ENCODE data around the gene DHRS3. TPM values are rescaled to one million over a fixed set of nuclear protein-coding genes. Genes with fewer than 3 reads are reported as not detected.

DHRS3 gene
- total RNA-seq, 1 experiment from 2014 or later: 37.7 TPM

DNA sequence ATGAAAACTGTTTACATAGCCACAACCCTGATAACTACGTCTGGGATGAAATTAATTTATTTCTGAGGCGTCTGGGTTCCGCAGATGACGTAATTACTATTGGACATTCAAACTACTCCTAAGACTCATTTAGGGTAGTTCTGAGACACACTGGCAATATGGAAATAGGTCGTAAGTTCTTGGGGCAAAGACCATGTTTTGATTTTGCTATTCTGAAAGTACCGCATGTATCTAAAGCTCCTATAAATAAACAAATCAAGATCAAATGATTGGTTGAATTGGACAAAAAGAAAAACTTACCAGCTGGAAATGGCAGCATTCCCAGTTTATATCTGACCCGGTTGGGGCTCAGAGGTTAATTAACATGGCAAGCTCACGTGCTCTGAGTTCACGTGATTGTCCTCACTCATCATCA, 74.3 kb downstream of the DHRS3 start (continued):
- TF ChIP-seq ZSCAN18 (CRISPR knock-in tag; IDR thresholded peaks at IDR 0.05): no peak
- TF ChIP-seq ERG (CRISPR knock-in tag; IDR thresholded peaks at IDR 0.05): no peak
- no peak for TF ChIP-seq CTCF (IDR thresholded peaks at IDR 0.05)

DNA sequence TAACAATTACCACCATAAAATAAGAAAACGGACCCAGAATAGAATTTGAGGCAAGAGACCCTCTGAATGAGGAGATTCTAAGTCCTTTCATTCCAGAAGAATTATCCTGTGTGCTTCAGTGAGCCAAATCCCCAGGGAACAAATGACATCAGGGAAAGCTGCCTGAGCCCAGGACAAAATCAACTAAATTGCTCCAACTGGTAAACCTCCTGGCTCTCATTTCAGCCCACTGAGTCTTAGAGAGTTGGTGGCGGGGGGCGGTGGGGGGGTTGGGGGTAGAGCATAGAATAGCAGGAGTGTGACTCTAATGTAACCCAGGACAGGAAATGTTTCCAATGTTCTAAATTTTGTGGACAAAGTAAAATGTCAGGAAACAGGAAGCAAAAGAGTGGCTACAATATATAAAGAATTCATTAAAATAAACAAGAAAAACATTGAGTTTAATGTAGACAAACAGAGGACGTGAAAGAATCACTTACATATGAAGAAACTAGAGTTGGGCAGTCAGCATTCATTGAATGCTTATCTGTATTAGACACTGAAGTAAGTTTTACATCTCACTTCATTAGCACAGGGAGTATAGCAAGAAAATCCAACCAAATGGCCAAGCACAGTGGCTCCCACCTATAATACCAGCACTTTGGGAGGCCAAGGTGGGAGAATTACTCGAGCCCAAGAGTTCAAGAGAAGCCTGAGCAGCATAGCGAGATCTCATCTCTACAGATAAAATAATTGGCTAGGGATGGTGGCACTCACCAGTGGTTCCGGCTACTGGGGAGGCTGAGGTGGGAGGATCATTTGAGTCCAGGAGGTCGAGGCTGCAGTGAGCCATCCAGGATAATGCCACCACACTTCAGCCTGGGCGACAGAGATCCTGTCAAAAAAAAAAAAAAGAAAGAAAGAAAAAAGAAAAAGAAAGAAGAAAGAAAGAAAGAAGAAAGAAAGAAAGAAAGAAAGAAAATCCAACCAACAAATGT, 75.1 kb downstream of the DHRS3 start:
- ATAC-seq: no peak
- Mint-ChIP-seq H3K36me3 (no peaks in the 10 kb centered on the region), H3K9me3 (no peaks in the 10 kb centered on the region), H3K27me3 (ENCODE audit: low read depth) (peaks cover 3% of the 10 kb centered on the region; the same call in 1 of the 2 replicates), H3K4me3 (no peak overlapping the region), H3K4me1 (peaks cover 26% of the 10 kb centered on the region), H3K27ac (no peak overlapping the region)
- POLR2A ChIA-PET: no interaction called here
- CTCF ChIA-PET: interaction anchor here (1.2 to 2.2 kb wide), 2 partner anchors 58 to 267 kb away, joined by 6 to 12 read pairs; no protein-coding TSS in a partner anchor
- TF ChIP-seq NR1H2 (CRISPR knock-in tag; IDR thresholded peaks at IDR 0.05) (no peak), PRRX2 (CRISPR knock-in tag; IDR thresholded peaks at IDR 0.05) (no peak), TP53 (CRISPR knock-in tag; IDR thresholded peaks at IDR 0.05) (no peak), ZMAT4 (CRISPR knock-in tag; IDR thresholded peaks at IDR 0.05) (no peak), ZNF232 (CRISPR knock-in tag; IDR thresholded peaks at IDR 0.05) (no peak), NFATC4 (CRISPR knock-in tag; IDR thresholded peaks at IDR 0.05) (no peak), ELF4 (CRISPR knock-in tag; IDR thresholded peaks at IDR 0.05; ENCODE audit: low read depth) (no peak), MYBL2 (CRISPR knock-in tag; IDR thresholded peaks at IDR 0.05) (no peak), NR2C2 (CRISPR knock-in tag; IDR thresholded peaks at IDR 0.05) (no peak), FOXP1 (CRISPR knock-in tag; IDR thresholded peaks at IDR 0.05; ENCODE audit: borderline replicate concordance) (no peak), ZNF416 (CRISPR knock-in tag; IDR thresholded peaks at IDR 0.05) (no peak), NR3C1 (CRISPR knock-in tag; conservative IDR thresholded peaks at IDR 0.05; ENCODE audit: low read depth) (no peak), ATF1 (CRISPR knock-in tag; IDR thresholded peaks at IDR 0.05) (no peak), SMAD4 (CRISPR knock-in tag; IDR thresholded peaks at IDR 0.05) (no peak), FOXP4 (CRISPR knock-in tag; IDR thresholded peaks at IDR 0.05) (no peak), TCF7 (CRISPR knock-in tag; IDR thresholded peaks at IDR 0.05; ENCODE audit: low read depth) (no peak)
- TF ChIP-seq, protein P1, sequence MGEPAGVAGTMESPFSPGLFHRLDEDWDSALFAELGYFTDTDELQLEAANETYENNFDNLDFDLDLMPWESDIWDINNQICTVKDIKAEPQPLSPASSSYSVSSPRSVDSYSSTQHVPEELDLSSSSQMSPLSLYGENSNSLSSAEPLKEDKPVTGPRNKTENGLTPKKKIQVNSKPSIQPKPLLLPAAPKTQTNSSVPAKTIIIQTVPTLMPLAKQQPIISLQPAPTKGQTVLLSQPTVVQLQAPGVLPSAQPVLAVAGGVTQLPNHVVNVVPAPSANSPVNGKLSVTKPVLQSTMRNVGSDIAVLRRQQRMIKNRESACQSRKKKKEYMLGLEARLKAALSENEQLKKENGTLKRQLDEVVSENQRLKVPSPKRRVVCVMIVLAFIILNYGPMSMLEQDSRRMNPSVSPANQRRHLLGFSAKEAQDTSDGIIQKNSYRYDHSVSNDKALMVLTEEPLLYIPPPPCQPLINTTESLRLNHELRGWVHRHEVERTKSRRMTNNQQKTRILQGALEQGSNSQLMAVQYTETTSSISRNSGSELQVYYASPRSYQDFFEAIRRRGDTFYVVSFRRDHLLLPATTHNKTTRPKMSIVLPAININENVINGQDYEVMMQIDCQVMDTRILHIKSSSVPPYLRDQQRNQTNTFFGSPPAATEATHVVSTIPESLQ (CRISPR knock-in tag; IDR thresholded peaks at IDR 0.05): no peak
- TF ChIP-seq, protein P2, sequence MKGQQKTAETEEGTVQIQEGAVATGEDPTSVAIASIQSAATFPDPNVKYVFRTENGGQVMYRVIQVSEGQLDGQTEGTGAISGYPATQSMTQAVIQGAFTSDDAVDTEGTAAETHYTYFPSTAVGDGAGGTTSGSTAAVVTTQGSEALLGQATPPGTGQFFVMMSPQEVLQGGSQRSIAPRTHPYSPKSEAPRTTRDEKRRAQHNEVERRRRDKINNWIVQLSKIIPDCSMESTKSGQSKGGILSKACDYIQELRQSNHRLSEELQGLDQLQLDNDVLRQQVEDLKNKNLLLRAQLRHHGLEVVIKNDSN (CRISPR knock-in tag; IDR thresholded peaks at IDR 0.05): no peak
- no peak for DNase-seq (ENCODE audit: low spot score)

All from WTC11 (cell line).